ENCODE measurements around the gene MARVELD1.
"Not testable (repeated sequence)": the region's sequence is repeated elsewhere in the genome, so short reads cannot be mapped to it uniquely, and the experiment has no call there.

MARVELD1 gene

GRCh38 chr10:97713339-97713825 lies at the start of gene MARVELD1:
MARVELD1 (plus strand) TSS chr10:97713730; CDS start chr10:97713877, 147 bp downstream.
- TF ChIP-seq JUND (IDR thresholded peaks at IDR 0.05; ENCODE audit: low read depth): no peak
- peak in 1 of 2 experiments; percentile 52 for DNase-seq (ENCODE audit: low read depth in 1 of 2, low spot score in 1 of 2)
- in situ Hi-C loops (cut with HindIII; ENCODE audit: low pct_unique_long_range_greater_than_20kb, low sequenced_read_pairs): no loop called here

GRCh38 chr10:97664282-97664850 lies 49.2 kb upstream of the MARVELD1 start:
- in situ Hi-C loops (cut with HindIII; ENCODE audit: low pct_unique_long_range_greater_than_20kb, low sequenced_read_pairs): no loop called here
- TF ChIP-seq JUND (IDR thresholded peaks at IDR 0.05; ENCODE audit: low read depth): no peak

GRCh38 chr10:97666992-97667391 lies 46.5 kb upstream of the MARVELD1 start:
- TF ChIP-seq JUND (IDR thresholded peaks at IDR 0.05; ENCODE audit: low read depth): no peak
- in situ Hi-C loops (cut with HindIII; ENCODE audit: low pct_unique_long_range_greater_than_20kb, low sequenced_read_pairs): no loop called here
- DNase-seq (ENCODE audit: low read depth in 1 of 2, low spot score in 1 of 2): no peak

More at GRCh38 chr10:97664282-97664850, 49.2 kb upstream of the MARVELD1 start:
- no peak for DNase-seq (ENCODE audit: low read depth in 1 of 2, low spot score in 1 of 2)

- in situ Hi-C loops (cut with HindIII; ENCODE audit: low pct_unique_long_range_greater_than_20kb, low sequenced_read_pairs): no loop called here
- DNase-seq (ENCODE audit: low read depth in 1 of 2, low spot score in 1 of 2): no peak
- TF ChIP-seq JUND (IDR thresholded peaks at IDR 0.05; ENCODE audit: low read depth): no peak
Measured at GRCh38 chr10:97667463-97667862, 46.1 kb upstream of the MARVELD1 start.

GRCh38 chr10:97669571-97669970 lies 44.0 kb upstream of the MARVELD1 start:
- TF ChIP-seq JUND (IDR thresholded peaks at IDR 0.05; ENCODE audit: low read depth): no peak
- in situ Hi-C loops (cut with HindIII; ENCODE audit: low pct_unique_long_range_greater_than_20kb, low sequenced_read_pairs): no loop called here
- no peak for DNase-seq (ENCODE audit: low read depth in 1 of 2, low spot score in 1 of 2)

GRCh38 chr10:97673736-97674525 lies 39.6 kb upstream of the MARVELD1 start:
- in situ Hi-C loops (cut with HindIII; ENCODE audit: low pct_unique_long_range_greater_than_20kb, low sequenced_read_pairs): no loop called here
- peak in 1 of 2 experiments; percentile 39 for DNase-seq (ENCODE audit: low read depth in 1 of 2, low spot score in 1 of 2)
- TF ChIP-seq JUND (IDR thresholded peaks at IDR 0.05; ENCODE audit: low read depth): no peak

GRCh38 chr10:97675222-97675621 lies 38.3 kb upstream of the MARVELD1 start:
- no peak for DNase-seq (ENCODE audit: low read depth in 1 of 2, low spot score in 1 of 2)
- in situ Hi-C loops (cut with HindIII; ENCODE audit: low pct_unique_long_range_greater_than_20kb, low sequenced_read_pairs): no loop called here
- TF ChIP-seq JUND (IDR thresholded peaks at IDR 0.05; ENCODE audit: low read depth): no peak

GRCh38 chr10:97676770-97677581 lies 36.6 kb upstream of the MARVELD1 start:
- TF ChIP-seq JUND (IDR thresholded peaks at IDR 0.05; ENCODE audit: low read depth): no peak
- in situ Hi-C loops (cut with HindIII; ENCODE audit: low pct_unique_long_range_greater_than_20kb, low sequenced_read_pairs): no loop called here
- DNase-seq (ENCODE audit: low read depth in 1 of 2, low spot score in 1 of 2): peak; percentile 68 to 81

GRCh38 chr10:97679594-97679993 lies 33.9 kb upstream of the MARVELD1 start:
- in situ Hi-C loops (cut with HindIII; ENCODE audit: low pct_unique_long_range_greater_than_20kb, low sequenced_read_pairs): no loop called here
- no peak for DNase-seq (ENCODE audit: low read depth in 1 of 2, low spot score in 1 of 2)
- TF ChIP-seq JUND (IDR thresholded peaks at IDR 0.05; ENCODE audit: low read depth): no peak

- peak in 1 of 2 experiments; percentile 17 for DNase-seq (ENCODE audit: low read depth in 1 of 2, low spot score in 1 of 2)
- TF ChIP-seq JUND (IDR thresholded peaks at IDR 0.05; ENCODE audit: low read depth): no peak
- in situ Hi-C loops (cut with HindIII; ENCODE audit: low pct_unique_long_range_greater_than_20kb, low sequenced_read_pairs): no loop called here
Measured at GRCh38 chr10:97682042-97682441, 31.5 kb upstream of the MARVELD1 start.

GRCh38 chr10:97683556-97684367 lies 29.8 kb upstream of the MARVELD1 start:
- TF ChIP-seq JUND (IDR thresholded peaks at IDR 0.05; ENCODE audit: low read depth): no peak
- peak; percentile 62 to 71 for DNase-seq (ENCODE audit: low read depth in 1 of 2, low spot score in 1 of 2)
- in situ Hi-C loops (cut with HindIII; ENCODE audit: low pct_unique_long_range_greater_than_20kb, low sequenced_read_pairs): no loop called here

- DNase-seq (ENCODE audit: low read depth in 1 of 2, low spot score in 1 of 2); in situ Hi-C loops (cut with HindIII; ENCODE audit: low pct_unique_long_range_greater_than_20kb, low sequenced_read_pairs): not testable (repeated sequence)
Measured at GRCh38 chr10:97684368-97684713, 29.2 kb upstream of the MARVELD1 start.

Data from T47D (cell line).